SK-N-SH treated with all-trans-retinoic acid at 6 μM for 48 hours (cell line): Measurements from ENCODE around the gene CRADD.
A peak's percentile ranks its signal among the peaks of the same experiment; 100 is the strongest.

Experiments
- ATAC-seq: fragments of 200-7000 bp; cut with Tn5 transposase; 3 replicates; pipeline ENCODE4 v1.9.1; 2020; ENCODE audit warnings: mild to moderate bottlenecking, moderate library complexity
- ARNTL ChIP-seq: fragments of 450-650 bp; formaldehyde crosslinking; IDR thresholded peaks from 2 replicates; pipeline ENCODE4 v1.5.0; 2020; ENCODE audit warnings: low read depth, mild to moderate bottlenecking, moderate library complexity, borderline replicate concordance
- BACH2 ChIP-seq: fragments of 250-450 bp; sonication (Bioruptor Pico); IDR thresholded peaks from 2 replicates; pipeline ENCODE4 v1.9.0; 2021; ENCODE audit warnings: mild to moderate bottlenecking, borderline replicate concordance
- CREB5 ChIP-seq: fragments of 250-450 bp; sonication (Bioruptor Pico); IDR thresholded peaks from 2 replicates; pipeline ENCODE4 v1.5.1; 2020; ENCODE audit warnings: low read depth, mild to moderate bottlenecking, moderate library complexity
- CSDC2 ChIP-seq: fragments of 250-450 bp; sonication (Bioruptor Pico); IDR thresholded peaks from 2 replicates; pipeline ENCODE4 v1.5.0; 2020; ENCODE audit warnings: mild to moderate bottlenecking, moderate library complexity
- CSRNP3 ChIP-seq: fragments of 250-450 bp; sonication (Bioruptor Pico); IDR thresholded peaks from 2 replicates; pipeline ENCODE4 v1.5.1; 2021; ENCODE audit warnings: mild to moderate bottlenecking, moderate library complexity
- ESRRG ChIP-seq: fragments of 250-450 bp; sonication (Bioruptor Pico); IDR thresholded peaks from 2 replicates; pipeline ENCODE4 v1.6.1; 2021; ENCODE audit warnings: mild to moderate bottlenecking
- GLIS3 ChIP-seq: fragments of 250-450 bp; sonication (Bioruptor Pico); IDR thresholded peaks from 2 replicates; pipeline ENCODE4 v1.5.0; 2020; ENCODE audit warnings: mild to moderate bottlenecking, moderate library complexity
- ISL1 ChIP-seq: fragments of 250-450 bp; sonication (Bioruptor Pico); IDR thresholded peaks from 2 replicates; pipeline ENCODE4 v2.1.2; 2022; ENCODE audit warnings: mild to moderate bottlenecking, moderate library complexity
- PPARA ChIP-seq: fragments of 250-450 bp; sonication (Bioruptor Pico); IDR thresholded peaks from 2 replicates; pipeline ENCODE4 v1.5.0; 2020; ENCODE audit warnings: mild to moderate bottlenecking, borderline replicate concordance
- RARB ChIP-seq: fragments of 250-450 bp; sonication (Bioruptor Pico); IDR thresholded peaks from 2 replicates; pipeline ENCODE4 v1.8.0; 2021; ENCODE audit warnings: mild to moderate bottlenecking, moderate library complexity
- SNAI2 ChIP-seq: fragments of 250-450 bp; sonication (Bioruptor Pico); IDR thresholded peaks from 2 replicates; pipeline ENCODE4 v1.5.0; 2020; ENCODE audit warnings: mild to moderate bottlenecking, moderate library complexity
- TCF4 ChIP-seq: fragments of 250-450 bp; sonication (Bioruptor Pico); IDR thresholded peaks from 2 replicates; pipeline ENCODE4 v1.8.0; 2021; ENCODE audit warnings: mild to moderate bottlenecking, moderate library complexity, borderline replicate concordance
- TOX ChIP-seq: fragments of 250-450 bp; sonication (Bioruptor Pico); IDR thresholded peaks from 2 replicates; pipeline ENCODE4 v1.8.0; 2021; ENCODE audit warnings: mild to moderate bottlenecking, moderate library complexity, borderline replicate concordance
- ZC3H10 ChIP-seq: fragments of 250-450 bp; sonication (Bioruptor Pico); IDR thresholded peaks from 2 replicates; pipeline ENCODE4 v1.5.1; 2021; ENCODE audit warnings: mild to moderate bottlenecking, moderate library complexity
- ZFP3 ChIP-seq: fragments of 250-450 bp; sonication (Bioruptor Pico); IDR thresholded peaks from 2 replicates; pipeline ENCODE4 v1.5.0; 2020; ENCODE audit warnings: mild to moderate bottlenecking, moderate library complexity
- ZFP30 ChIP-seq: fragments of 450-650 bp; formaldehyde crosslinking; IDR thresholded peaks from 2 replicates; pipeline ENCODE4 v1.5.0; 2022; ENCODE audit warnings: mild to moderate bottlenecking, moderate library complexity
- ZNF565 ChIP-seq: fragments of 450-650 bp; formaldehyde crosslinking; conservative IDR thresholded peaks from 2 replicates; pipeline ENCODE4 v1.5.0; 2020; ENCODE audit warnings: low read depth, mild to moderate bottlenecking, moderate library complexity
- ZNF70 ChIP-seq: fragments of 450-650 bp; formaldehyde crosslinking; IDR thresholded peaks from 2 replicates; pipeline ENCODE4 v1.5.0; 2020; ENCODE audit warnings: mild to moderate bottlenecking, moderate library complexity
- TF ChIP-seq, protein P1 (sequence below): fragments of 250-450 bp; sonication (Bioruptor Pico); IDR thresholded peaks from 2 replicates; pipeline ENCODE4 v1.8.0; 2020; ENCODE audit warnings: mild to moderate bottlenecking, moderate library complexity, borderline replicate concordance
- TF ChIP-seq, protein P2 (sequence below): fragments of 250-450 bp; sonication (Bioruptor Pico); IDR thresholded peaks from 2 replicates; pipeline ENCODE4 v1.5.0; 2020; ENCODE audit warnings: mild to moderate bottlenecking, moderate library complexity

The CRADD gene

DNA sequence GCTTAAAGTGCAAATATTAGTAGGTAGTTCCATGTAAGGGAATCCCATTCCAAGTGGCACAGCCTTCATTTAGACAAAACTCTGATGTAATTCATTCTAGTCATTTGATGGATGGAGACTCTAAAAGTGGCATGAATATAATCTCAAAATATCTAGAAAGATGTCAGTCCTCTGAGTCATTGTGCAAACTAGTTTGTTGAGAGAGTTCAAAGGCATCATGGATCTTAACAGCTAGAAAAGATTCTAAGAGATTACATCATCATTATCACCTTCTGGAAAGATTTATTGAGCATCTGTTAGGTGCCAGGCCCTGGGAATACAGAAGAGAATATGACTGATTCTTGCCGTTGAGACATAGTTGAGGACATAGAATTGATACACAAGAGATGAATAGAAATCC lies 30.7 kb downstream of the CRADD start:
- ATAC-seq = peak; percentile 20
- TF ChIP-seq CREB5 (peak; percentile 56; the same call in 1 of the 2 replicates), ESRRG (CRISPR knock-in tag) (no peak), TCF4 (CRISPR knock-in tag) (no peak), ZNF565 (CRISPR knock-in tag) (no peak), ZC3H10 (CRISPR knock-in tag) (peak; percentile 64; the same call in 1 of the 2 replicates), ZFP3 (CRISPR knock-in tag) (no peak), ZFP30 (CRISPR knock-in tag) (no peak), PPARA (CRISPR knock-in tag) (no peak), ZNF70 (CRISPR knock-in tag) (no peak), ARNTL (CRISPR knock-in tag) (no peak), RARB (CRISPR knock-in tag) (no peak), CSRNP3 (CRISPR knock-in tag) (no peak), ISL1 (CRISPR knock-in tag) (peak; percentile 86), SNAI2 (CRISPR knock-in tag) (no peak)
- TF ChIP-seq, protein P1, sequence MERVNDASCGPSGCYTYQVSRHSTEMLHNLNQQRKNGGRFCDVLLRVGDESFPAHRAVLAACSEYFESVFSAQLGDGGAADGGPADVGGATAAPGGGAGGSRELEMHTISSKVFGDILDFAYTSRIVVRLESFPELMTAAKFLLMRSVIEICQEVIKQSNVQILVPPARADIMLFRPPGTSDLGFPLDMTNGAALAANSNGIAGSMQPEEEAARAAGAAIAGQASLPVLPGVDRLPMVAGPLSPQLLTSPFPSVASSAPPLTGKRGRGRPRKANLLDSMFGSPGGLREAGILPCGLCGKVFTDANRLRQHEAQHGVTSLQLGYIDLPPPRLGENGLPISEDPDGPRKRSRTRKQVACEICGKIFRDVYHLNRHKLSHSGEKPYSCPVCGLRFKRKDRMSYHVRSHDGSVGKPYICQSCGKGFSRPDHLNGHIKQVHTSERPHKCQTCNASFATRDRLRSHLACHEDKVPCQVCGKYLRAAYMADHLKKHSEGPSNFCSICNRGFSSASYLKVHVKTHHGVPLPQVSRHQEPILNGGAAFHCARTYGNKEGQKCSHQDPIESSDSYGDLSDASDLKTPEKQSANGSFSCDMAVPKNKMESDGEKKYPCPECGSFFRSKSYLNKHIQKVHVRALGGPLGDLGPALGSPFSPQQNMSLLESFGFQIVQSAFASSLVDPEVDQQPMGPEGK (CRISPR knock-in tag) = 0 out of 2 replicates have a peak, but pooled peaks have one; percentile 35
- TF ChIP-seq, all 23 proteins: peak for 4

GRCh38 chr12:93708952-93709351 lies 31.8 kb downstream of the CRADD start:
- ATAC-seq = no peak
- no peak for TF ChIP-seq ZFP3 (CRISPR knock-in tag)

DNA sequence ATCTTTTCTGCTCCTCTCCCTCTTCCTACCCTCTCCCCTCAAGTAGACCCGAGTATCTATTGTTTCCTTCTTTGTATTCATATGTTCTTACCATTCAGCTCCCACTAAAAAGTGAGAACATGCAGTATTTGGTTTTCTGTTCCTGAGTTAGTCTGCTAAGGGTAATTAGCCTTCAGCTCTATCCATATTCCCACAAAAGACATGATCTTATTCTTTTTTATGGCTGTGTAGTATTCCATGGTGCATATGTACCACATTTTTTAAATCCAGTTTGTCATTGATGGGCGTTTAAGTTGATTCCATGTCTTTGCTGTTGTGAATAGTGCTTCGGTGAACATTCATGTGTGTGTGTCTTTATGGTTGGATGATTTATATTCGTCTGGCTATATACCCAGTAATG lies 32.2 kb downstream of the CRADD start:
- no peak for TF ChIP-seq BACH2
- TF ChIP-seq, protein P2, sequence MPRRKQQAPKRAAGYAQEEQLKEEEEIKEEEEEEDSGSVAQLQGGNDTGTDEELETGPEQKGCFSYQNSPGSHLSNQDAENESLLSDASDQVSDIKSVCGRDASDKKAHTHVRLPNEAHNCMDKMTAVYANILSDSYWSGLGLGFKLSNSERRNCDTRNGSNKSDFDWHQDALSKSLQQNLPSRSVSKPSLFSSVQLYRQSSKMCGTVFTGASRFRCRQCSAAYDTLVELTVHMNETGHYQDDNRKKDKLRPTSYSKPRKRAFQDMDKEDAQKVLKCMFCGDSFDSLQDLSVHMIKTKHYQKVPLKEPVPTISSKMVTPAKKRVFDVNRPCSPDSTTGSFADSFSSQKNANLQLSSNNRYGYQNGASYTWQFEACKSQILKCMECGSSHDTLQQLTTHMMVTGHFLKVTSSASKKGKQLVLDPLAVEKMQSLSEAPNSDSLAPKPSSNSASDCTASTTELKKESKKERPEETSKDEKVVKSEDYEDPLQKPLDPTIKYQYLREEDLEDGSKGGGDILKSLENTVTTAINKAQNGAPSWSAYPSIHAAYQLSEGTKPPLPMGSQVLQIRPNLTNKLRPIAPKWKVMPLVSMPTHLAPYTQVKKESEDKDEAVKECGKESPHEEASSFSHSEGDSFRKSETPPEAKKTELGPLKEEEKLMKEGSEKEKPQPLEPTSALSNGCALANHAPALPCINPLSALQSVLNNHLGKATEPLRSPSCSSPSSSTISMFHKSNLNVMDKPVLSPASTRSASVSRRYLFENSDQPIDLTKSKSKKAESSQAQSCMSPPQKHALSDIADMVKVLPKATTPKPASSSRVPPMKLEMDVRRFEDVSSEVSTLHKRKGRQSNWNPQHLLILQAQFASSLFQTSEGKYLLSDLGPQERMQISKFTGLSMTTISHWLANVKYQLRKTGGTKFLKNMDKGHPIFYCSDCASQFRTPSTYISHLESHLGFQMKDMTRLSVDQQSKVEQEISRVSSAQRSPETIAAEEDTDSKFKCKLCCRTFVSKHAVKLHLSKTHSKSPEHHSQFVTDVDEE = no peak
- TF ChIP-seq ZC3H10 (CRISPR knock-in tag) = no peak
- no peak for TF ChIP-seq ISL1 (CRISPR knock-in tag)
- TF ChIP-seq, protein P1 (CRISPR knock-in tag) = no peak
- no peak for TF ChIP-seq ZNF70 (CRISPR knock-in tag)
- TF ChIP-seq TCF4 (CRISPR knock-in tag) = no peak
- no peak for TF ChIP-seq PPARA (CRISPR knock-in tag)
- TF ChIP-seq CSDC2 (CRISPR knock-in tag) = no peak
- TF ChIP-seq CSRNP3 (CRISPR knock-in tag) = no peak
- no peak for TF ChIP-seq ARNTL (CRISPR knock-in tag)
- no peak for TF ChIP-seq TOX (CRISPR knock-in tag)
- no peak for TF ChIP-seq ZNF565 (CRISPR knock-in tag)
- no peak for TF ChIP-seq GLIS3 (CRISPR knock-in tag)
- no peak for ATAC-seq
